Ovary (tissue), 3 donors: Measurements from ENCODE around the gene DLD.

ENCODE experiments used
- POLR2A ChIP-seq: fragments of 450-650 bp; IDR thresholded peaks from one replicate; pipeline ENCODE4 v1.6.1; 2017; ENCODE audit warnings: antibody characterized with exemption, mild to moderate bottlenecking, moderate library complexity
- TF ChIP-seq, protein P1 (sequence below), 3 donors: fragments of 450-650 bp in 2 of 3; fragments of 200-600 bp in 1 of 3; IDR thresholded peaks; one replicate each; pipeline versions ENCODE4 v1.5.1 to v1.8.0; 2016 to 2022; ENCODE audit warnings: antibody characterized with exemption in 3 of 3, mild to moderate bottlenecking in 1 of 3
- donor health status: DM: no; HTN: no; CAD: no.

DNA sequence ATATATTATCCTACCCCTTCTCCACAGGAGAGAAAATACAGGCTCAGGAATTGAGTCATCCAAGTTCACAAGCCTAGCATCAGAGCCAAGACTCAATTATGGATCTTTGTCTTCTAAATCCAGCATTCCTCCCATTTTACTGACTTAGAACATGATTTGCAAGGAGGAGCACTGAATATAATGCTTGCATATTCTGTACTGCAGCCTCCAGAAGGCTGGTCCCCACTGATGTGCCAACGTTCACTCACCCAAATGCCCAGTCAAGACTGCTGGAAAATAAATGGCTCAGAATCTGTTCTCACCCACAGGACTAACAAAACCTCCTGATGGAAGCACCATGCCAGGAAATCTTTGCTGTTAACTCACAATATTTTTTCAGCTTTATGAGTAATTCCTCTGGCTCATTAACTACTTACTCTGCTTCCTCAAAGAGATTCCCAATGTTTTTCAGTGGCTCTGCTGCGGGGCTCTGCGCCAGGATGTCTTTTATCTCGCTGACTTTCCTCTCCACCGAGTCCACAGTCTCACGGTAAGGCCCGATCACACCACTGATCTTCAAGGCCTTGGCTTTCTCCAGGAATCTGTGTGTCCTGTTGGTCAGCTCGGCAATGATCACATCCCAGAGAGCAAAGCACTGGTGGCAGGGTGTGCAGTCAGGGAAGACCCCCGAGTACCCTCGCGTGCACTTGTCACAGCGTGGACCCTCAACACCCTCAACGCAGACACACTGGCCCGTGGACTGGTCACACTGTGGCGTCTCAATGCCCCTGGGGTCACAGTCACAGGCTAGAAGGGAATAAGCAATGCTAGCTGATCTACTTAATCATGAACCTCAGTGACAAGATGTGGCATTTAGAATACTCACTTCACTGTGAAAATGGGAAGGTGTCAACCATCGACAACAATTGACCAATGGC, 48.8 kb downstream of the DLD start:
- TF ChIP-seq, protein P1, sequence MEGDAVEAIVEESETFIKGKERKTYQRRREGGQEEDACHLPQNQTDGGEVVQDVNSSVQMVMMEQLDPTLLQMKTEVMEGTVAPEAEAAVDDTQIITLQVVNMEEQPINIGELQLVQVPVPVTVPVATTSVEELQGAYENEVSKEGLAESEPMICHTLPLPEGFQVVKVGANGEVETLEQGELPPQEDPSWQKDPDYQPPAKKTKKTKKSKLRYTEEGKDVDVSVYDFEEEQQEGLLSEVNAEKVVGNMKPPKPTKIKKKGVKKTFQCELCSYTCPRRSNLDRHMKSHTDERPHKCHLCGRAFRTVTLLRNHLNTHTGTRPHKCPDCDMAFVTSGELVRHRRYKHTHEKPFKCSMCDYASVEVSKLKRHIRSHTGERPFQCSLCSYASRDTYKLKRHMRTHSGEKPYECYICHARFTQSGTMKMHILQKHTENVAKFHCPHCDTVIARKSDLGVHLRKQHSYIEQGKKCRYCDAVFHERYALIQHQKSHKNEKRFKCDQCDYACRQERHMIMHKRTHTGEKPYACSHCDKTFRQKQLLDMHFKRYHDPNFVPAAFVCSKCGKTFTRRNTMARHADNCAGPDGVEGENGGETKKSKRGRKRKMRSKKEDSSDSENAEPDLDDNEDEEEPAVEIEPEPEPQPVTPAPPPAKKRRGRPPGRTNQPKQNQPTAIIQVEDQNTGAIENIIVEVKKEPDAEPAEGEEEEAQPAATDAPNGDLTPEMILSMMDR (IDR thresholded peaks at IDR 0.05), result no peak
- TF ChIP-seq POLR2A, result no peak
